ENCODE data around the gene EFTUD2. TPM values are rescaled to one million over a fixed set of nuclear protein-coding genes. Genes with fewer than 3 reads are reported as not detected.

The EFTUD2 gene
- total and polyA plus RNA-seq, 2 of the 4 experiments (the other 2 are of a cell fraction): 72.5 to 126 TPM

DNA sequence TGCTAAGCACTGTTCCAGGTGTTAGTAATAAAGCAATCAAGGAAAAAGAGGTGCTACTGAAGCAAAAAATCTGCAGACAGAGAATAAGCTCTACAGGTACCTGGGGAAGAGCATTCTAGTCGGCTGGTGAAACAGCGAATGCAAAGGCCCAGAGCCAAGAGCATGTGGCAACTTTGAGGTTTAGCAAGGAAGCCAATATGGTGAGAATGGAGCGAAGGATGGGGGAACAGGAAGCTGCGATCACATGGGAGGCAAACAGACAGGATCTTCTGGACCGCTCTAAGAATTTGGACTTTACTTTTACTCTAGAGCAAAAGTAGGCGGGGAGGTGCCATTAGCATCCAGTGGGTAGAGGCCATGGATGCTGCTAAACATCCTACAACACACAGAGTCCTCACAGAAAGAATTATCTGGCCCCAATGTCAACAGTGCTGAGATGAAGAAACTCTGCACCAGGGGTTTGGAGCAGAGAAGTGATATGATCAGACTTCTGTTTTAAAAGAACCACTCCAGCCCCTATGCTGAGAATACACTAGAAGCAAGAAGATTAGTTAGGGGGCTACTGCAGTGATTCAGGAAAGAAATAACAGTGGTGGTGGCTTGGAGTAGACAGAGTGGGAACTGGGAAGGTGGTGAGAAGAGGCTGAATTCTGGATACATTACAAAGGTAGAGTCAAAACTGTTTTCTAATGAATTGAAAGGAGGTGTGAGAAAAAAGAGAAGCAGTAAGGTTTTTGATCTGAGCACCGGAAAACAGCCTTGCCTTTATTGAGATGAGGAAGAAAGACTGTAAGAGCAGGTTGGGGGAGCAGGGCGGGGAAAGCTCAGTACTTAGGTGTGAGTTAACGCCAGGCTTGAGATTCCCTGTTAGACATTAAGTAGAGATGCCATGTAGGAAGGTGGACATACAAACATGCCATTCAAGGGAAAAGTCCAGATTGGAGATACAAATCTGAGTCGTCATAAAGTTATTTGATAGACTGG is 11.0 kb downstream of the EFTUD2 start:
- Histone ChIP-seq H3K4me1 (ENCODE audit: control insufficient read depth, insufficient read depth, low read length) (no peaks in the 10 kb centered on the region), H3K18ac (ENCODE audit: low read depth, low read length) (no peak overlapping the region), H3K4me2 (ENCODE audit: low read depth, low read length) (no peak overlapping the region), H3K56ac (ENCODE audit: extremely low read depth, insufficient read depth, low read length) (no peak overlapping the region), H3K9me3 (ENCODE audit: control insufficient read depth, insufficient read depth, low read length) (no peaks in the 10 kb centered on the region), H2AK9ac (replicated peaks; ENCODE audit: low read depth, low read length, poor library complexity) (no peak overlapping the region), H2BK5ac (ENCODE audit: low read depth, low read length, poor library complexity, severe bottlenecking) (no peak overlapping the region), H3K27me3 (ENCODE audit: control insufficient read depth, insufficient read depth, low read length) (no peaks in the 10 kb centered on the region), H3K36me3 (ENCODE audit: control insufficient read depth, insufficient read depth, low read length) (peaks cover 34% of the 10 kb centered on the region), H4K91ac (ENCODE audit: insufficient read depth, low read depth, low read length) (no peak overlapping the region), H4K8ac (ENCODE audit: low read depth in 2 of 2, low read length in 2 of 2) (no peak overlapping the region), H3K79me1 (ENCODE audit: low read depth in 1 of 2, low read length in 2 of 2) (peaks cover 15 to 46% of the 10 kb centered on the region in 2 experiments), H3K4ac (ENCODE audit: low read depth, low read length) (no peak overlapping the region), H3K9me1 (ENCODE audit: insufficient read depth, low read length) (peaks cover 11% of the 10 kb centered on the region), H2AK5ac (ENCODE audit: low read depth, low read length) (no peak overlapping the region), H3K4me3 (ENCODE audit: insufficient read depth, low read depth, low read length) (no peak overlapping the region), H2BK15ac (ENCODE audit: low read depth, low read length) (no peak overlapping the region; the same call in 2 of the 3 replicates), H2BK20ac (ENCODE audit: low read depth, low read length) (no peak overlapping the region), H4K5ac (ENCODE audit: low read depth, low read length) (no peak overlapping the region), H2AFZ (replicated peaks; ENCODE audit: low read length, poor library complexity) (no peak overlapping the region), H4K20me1 (ENCODE audit: insufficient read depth, low read length) (peaks cover 28% of the 10 kb centered on the region), H3K27ac (ENCODE audit: insufficient read depth, low read length) (no peak overlapping the region), H2BK120ac (ENCODE audit: low read depth, low read length) (no peak overlapping the region), H3K9ac (ENCODE audit: low read depth, low read length) (no peak overlapping the region), H3K23ac (ENCODE audit: low read depth, low read length) (no peak overlapping the region), H3K14ac (replicated peaks; ENCODE audit: low read depth, low read length) (no peak overlapping the region)
- ATAC-seq (ENCODE audit: low read depth) (no peak), DNase-seq (no peak)
- ChIA-PET CTCF (no interaction called here), POLR2A (ENCODE audit: unreplicated experiment) (interaction anchor here (0.5 kb wide), 1 partner anchor 41 kb away, joined by 3 read pairs; the partner anchor contains the start of gene HIGD1B)
- no TSS peak for BruUV-seq (replicated peaks)
- in situ Hi-C loops (cut with MboI; ENCODE audit: low sequenced_read_pairs): no loop called here
- dilution Hi-C loops (cut with HindIII; ENCODE audit: low sequenced_read_pairs, unreplicated experiment): no loop called here
- WGBS, 2 experiments (ENCODE audit: extremely low coverage in 2 of 2, insufficient read length in 1 of 2): 100% methylated on average over 5 of the region's 10 CpGs; no CpG with 5 or more reads in 1 of the 2 experiments
- intact Hi-C loops (cut with micrococcal nuclease): no loop called here
- TF ChIP-seq MXI1 (IDR thresholded peaks at IDR 0.05; ENCODE audit: borderline replicate concordance, low read depth, low read length) (no peak), POLR2A (IDR thresholded peaks at IDR 0.05; ENCODE audit: low read depth, low read length) (no peak), CHD1 (IDR thresholded peaks at IDR 0.05; ENCODE audit: low read depth, low read length) (no peak), FOS (IDR thresholded peaks at IDR 0.05; ENCODE audit: low read depth, low read length) (no peak), NFE2L2 (IDR thresholded peaks at IDR 0.05; ENCODE audit: low read depth, low read length) (no peak), RCOR1 (IDR thresholded peaks at IDR 0.05; ENCODE audit: insufficient replicate concordance, low read length) (no peak), SMC3 (IDR thresholded peaks at IDR 0.05; ENCODE audit: low read depth, low read length) (no peak), BHLHE40 (IDR thresholded peaks at IDR 0.05; ENCODE audit: low read depth, low read length) (no peak), MAZ (IDR thresholded peaks at IDR 0.05; ENCODE audit: borderline replicate concordance, low read depth, low read length) (no peak), CEBPB (IDR thresholded peaks at IDR 0.05; ENCODE audit: low read depth, low read length) (no peak), RFX5 (IDR thresholded peaks at IDR 0.05; ENCODE audit: low read depth, low read length) (no peak), MAFK (IDR thresholded peaks at IDR 0.05; ENCODE audit: low read depth, low read length) (no peak)
- TF ChIP-seq, protein P1, sequence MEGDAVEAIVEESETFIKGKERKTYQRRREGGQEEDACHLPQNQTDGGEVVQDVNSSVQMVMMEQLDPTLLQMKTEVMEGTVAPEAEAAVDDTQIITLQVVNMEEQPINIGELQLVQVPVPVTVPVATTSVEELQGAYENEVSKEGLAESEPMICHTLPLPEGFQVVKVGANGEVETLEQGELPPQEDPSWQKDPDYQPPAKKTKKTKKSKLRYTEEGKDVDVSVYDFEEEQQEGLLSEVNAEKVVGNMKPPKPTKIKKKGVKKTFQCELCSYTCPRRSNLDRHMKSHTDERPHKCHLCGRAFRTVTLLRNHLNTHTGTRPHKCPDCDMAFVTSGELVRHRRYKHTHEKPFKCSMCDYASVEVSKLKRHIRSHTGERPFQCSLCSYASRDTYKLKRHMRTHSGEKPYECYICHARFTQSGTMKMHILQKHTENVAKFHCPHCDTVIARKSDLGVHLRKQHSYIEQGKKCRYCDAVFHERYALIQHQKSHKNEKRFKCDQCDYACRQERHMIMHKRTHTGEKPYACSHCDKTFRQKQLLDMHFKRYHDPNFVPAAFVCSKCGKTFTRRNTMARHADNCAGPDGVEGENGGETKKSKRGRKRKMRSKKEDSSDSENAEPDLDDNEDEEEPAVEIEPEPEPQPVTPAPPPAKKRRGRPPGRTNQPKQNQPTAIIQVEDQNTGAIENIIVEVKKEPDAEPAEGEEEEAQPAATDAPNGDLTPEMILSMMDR (conservative IDR thresholded peaks at IDR 0.05; ENCODE audit: low read depth, low read length): no peak
- TF ChIP-seq, protein P2, sequence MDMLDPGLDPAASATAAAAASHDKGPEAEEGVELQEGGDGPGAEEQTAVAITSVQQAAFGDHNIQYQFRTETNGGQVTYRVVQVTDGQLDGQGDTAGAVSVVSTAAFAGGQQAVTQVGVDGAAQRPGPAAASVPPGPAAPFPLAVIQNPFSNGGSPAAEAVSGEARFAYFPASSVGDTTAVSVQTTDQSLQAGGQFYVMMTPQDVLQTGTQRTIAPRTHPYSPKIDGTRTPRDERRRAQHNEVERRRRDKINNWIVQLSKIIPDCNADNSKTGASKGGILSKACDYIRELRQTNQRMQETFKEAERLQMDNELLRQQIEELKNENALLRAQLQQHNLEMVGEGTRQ (IDR thresholded peaks at IDR 0.05; ENCODE audit: low read depth, low read length): no peak

All from IMR-90 (cell line).